GM15510 (cell line): ENCODE data around the gene VN1R5.
"Not testable (repeated sequence)": the region's sequence is repeated elsewhere in the genome, so short reads cannot be mapped to it uniquely, and the experiment has no call there.

Experiments
- POLR2A ChIP-seq: IDR thresholded peaks from 3 replicates; pipeline ENCODE4 v1.6.1; 2011; ENCODE audit warnings: borderline replicate concordance; ENCODE audit not compliant: insufficient read length; ENCODE audit errors: extremely low read depth

Gene VN1R5

GRCh38 chr1:247255772-247256171 lies at the start of gene VN1R5:
VN1R5 (plus strand) TSS chr1:247256072.
- TF ChIP-seq POLR2A, result not testable (repeated sequence)

GRCh38 chr1:247209396-247209795 lies 46.5 kb upstream of the VN1R5 start:
- TF ChIP-seq POLR2A, result no peak

- TF ChIP-seq POLR2A, result no peak
Observed at GRCh38 chr1:247210062-247210375, 45.9 kb upstream of the VN1R5 start.

- TF ChIP-seq POLR2A, result peak; percentile 89
Observed at GRCh38 chr1:247210376-247211117, 45.3 kb upstream of the VN1R5 start.

GRCh38 chr1:247211339-247211738 lies 44.5 kb upstream of the VN1R5 start:
- TF ChIP-seq POLR2A, result no peak

- no peak for TF ChIP-seq POLR2A
Observed at GRCh38 chr1:247212012-247212411, 43.9 kb upstream of the VN1R5 start.

GRCh38 chr1:247212627-247213617 lies 43.0 kb upstream of the VN1R5 start:
- no peak for TF ChIP-seq POLR2A

GRCh38 chr1:247216261-247216660 lies 39.6 kb upstream of the VN1R5 start:
- no peak for TF ChIP-seq POLR2A

GRCh38 chr1:247218121-247218651 lies 37.7 kb upstream of the VN1R5 start:
- no peak for TF ChIP-seq POLR2A

GRCh38 chr1:247222840-247223239 lies 33.0 kb upstream of the VN1R5 start:
- TF ChIP-seq POLR2A, result no peak

- no peak for TF ChIP-seq POLR2A
Observed at GRCh38 chr1:247224822-247225221, 31.1 kb upstream of the VN1R5 start.

GRCh38 chr1:247228133-247228532 lies 27.7 kb upstream of the VN1R5 start:
- TF ChIP-seq POLR2A, result no peak

GRCh38 chr1:247241691-247242090 lies 14.2 kb upstream of the VN1R5 start:
- TF ChIP-seq POLR2A, result no peak

- no peak for TF ChIP-seq POLR2A
Observed at GRCh38 chr1:247243524-247244137, 12.2 kb upstream of the VN1R5 start.
